ENCODE measurements around the gene MARCHF10.

DNA sequence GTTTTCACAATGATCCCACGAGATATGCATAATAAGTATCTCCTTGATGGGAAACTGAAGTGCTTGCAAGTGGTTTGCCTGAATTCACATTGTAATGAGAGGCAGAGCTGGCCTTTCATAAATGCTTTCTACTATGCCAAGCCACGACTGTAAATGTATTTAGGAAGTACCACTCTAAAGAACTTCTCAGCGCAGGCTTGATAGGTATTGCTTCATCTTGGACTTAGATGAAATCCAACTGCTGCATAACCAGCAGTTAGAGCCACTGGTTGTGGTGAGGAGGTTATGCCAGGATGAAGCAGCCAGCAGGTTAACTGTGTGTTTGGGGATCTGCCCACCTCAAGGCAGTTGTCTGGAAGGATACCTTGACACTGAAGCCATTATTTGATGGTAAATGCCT lies 26.8 kb downstream of the MARCHF10 start:
- TF ChIP-seq, protein P1, sequence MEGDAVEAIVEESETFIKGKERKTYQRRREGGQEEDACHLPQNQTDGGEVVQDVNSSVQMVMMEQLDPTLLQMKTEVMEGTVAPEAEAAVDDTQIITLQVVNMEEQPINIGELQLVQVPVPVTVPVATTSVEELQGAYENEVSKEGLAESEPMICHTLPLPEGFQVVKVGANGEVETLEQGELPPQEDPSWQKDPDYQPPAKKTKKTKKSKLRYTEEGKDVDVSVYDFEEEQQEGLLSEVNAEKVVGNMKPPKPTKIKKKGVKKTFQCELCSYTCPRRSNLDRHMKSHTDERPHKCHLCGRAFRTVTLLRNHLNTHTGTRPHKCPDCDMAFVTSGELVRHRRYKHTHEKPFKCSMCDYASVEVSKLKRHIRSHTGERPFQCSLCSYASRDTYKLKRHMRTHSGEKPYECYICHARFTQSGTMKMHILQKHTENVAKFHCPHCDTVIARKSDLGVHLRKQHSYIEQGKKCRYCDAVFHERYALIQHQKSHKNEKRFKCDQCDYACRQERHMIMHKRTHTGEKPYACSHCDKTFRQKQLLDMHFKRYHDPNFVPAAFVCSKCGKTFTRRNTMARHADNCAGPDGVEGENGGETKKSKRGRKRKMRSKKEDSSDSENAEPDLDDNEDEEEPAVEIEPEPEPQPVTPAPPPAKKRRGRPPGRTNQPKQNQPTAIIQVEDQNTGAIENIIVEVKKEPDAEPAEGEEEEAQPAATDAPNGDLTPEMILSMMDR (IDR thresholded peaks at IDR 0.05), result no peak
- no peak for TF ChIP-seq POLR2A (IDR thresholded peaks at IDR 0.05)
